CD4-positive, alpha-beta T cell treated with Interleukin-17A for 1 hour (primary cell): ENCODE data around the gene CFB.
"Not testable (repeated sequence)": the region's sequence is repeated elsewhere in the genome, so short reads cannot be mapped to it uniquely, and the experiment has no call there.

Experiments
- DNase-seq: peaks from one replicate; pipeline ENCODE4 v3.0.0-alpha.2; 2020

Gene CFB

DNA sequence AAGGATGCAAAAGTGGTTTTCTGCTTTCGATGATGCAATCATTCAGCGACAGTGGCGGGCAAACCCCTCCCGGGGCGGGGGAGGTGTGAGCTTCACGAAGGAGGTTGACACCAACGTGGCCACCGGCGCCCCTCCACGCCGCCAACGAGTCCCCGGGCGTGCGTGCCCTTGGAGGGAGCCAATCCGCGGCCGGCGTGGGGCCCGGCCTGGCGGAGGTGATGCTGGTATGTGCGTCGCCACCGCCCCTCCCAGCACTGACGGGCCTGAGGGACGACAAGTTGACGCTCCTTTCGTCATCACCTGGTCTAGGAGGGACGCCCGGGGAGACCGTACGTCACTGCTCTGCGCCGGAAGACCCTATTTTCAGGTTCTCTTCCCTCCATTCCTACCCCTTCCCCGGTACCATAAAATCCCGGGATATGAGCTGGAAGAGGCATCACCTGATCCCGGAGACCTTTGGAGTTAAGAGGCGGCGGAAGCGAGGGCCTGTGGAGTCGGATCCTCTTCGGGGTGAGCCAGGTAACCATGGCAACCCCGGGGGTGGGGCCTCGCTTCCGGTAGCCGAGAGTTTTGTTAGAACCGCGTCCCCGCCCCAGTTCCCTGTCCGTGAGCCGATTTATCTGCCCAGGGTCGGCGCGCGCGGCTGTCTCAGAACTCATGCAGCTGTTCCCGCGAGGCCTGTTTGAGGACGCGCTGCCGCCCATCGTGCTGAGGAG is 26.3 kb downstream of the CFB start, which contains the start of gene DXO:
Gene DXO (minus strand): TSS at position 146 of the 716 bp plus-strand sequence. CDS start 463 bp downstream, outside the sequence.
- peak; percentile 99 for DNase-seq

DNA sequence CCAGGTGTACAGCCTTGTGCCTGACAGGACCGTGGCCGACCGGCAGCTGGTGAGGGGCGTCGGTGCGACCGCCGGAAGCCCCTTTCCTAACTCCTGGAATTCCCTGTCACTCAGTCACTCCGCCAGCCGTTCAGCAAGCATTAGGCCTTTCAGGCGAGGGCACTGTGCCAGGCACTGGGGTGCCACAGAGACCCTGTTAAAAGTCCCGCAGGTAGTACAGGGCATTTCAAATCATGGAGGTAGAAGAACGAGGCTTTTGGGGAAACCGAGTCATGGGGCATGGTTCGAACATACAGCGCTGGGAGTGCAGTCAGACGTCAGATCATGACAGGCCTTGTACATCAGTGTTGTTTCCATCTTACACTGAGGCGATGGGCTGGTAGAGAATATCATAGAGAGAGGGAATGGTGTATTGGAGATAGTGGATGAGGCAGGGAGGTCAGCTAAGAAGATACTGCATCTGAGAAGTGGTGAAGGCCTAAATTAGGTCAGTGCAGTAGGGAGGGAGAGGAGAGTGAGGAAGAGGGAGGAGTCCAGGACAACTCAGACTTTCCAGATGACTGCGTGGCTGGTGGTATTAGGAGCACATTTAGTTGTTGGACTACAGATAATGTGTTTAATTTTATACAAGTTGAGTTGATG is 26.9 kb downstream of the CFB start:
- DNase-seq, result peak; percentile 28

- not testable (repeated sequence) for DNase-seq
Observed at GRCh38 chr6:31976065-31976464, 30.2 kb downstream of the CFB start.

- DNase-seq, result no peak
Observed at GRCh38 chr6:31977816-31978431, 32.0 kb downstream of the CFB start.

- DNase-seq, result no peak
Observed at GRCh38 chr6:31978831-31979230, 32.9 kb downstream of the CFB start.

- no peak for DNase-seq
Observed at GRCh38 chr6:31979238-31979898, 33.5 kb downstream of the CFB start.

DNA sequence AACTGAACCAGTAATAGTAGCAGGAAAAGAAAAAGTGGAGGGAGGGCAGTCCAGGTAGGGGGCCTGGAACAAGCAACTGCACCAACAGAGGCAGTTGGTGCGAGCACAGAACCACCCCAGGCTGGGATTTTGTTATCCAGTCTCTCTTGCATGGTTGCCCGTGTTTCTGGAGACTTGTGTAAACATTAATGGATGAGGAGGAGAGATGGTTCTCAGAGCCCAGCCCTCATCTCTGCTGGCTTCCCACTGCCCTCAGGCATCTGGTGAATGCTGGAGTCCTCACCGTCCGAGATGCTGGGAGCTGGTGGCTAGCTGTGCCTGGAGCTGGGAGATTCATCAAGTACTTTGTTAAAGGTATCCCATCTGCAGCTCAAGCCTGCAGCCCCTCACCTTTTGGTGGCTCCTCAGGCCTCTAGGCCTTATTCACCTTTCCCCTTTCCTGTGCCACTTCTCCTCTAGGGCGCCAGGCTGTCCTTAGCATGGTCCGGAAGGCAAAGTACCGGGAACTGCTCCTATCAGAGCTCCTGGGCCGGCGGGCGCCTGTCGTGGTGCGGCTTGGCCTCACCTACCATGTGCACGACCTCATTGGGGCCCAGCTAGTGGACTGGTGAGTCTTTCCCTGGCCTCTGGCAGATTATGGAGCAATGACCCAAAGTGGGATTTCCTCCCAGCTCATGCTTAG is 34.4 kb downstream of the CFB start:
- not testable (repeated sequence) for DNase-seq

- DNase-seq, result not testable (repeated sequence)
Observed at GRCh38 chr6:31980998-31981397, 35.1 kb downstream of the CFB start.

DNA sequence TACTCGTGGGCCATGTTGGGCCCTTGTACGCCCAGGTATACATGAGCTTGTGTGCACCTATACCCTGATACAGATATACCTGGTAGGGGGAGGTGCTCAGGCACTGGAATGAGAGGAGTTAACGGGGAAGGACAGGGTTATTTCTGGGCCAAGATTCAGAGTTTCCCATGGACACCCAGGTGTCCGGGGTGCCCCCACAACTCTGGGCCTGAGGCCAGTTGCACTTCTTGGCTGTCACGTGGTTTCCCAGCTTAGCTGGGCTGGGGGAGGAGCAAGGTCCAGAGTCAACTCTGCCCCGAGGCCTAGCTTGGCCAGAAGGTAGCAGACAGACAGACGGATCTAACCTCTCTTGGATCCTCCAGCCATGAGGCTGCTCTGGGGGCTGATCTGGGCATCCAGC is 35.8 kb downstream of the CFB start, which contains the start of gene C4A:
Gene C4A (plus strand): TSS at position 314 of the 400 bp plus-strand sequence. CDS start 51 bp downstream, at position 365.
- DNase-seq, result not testable (repeated sequence)

GRCh38 chr6:31989363-31989762 is 43.5 kb downstream of the CFB start:
- DNase-seq, result not testable (repeated sequence)

DNA sequence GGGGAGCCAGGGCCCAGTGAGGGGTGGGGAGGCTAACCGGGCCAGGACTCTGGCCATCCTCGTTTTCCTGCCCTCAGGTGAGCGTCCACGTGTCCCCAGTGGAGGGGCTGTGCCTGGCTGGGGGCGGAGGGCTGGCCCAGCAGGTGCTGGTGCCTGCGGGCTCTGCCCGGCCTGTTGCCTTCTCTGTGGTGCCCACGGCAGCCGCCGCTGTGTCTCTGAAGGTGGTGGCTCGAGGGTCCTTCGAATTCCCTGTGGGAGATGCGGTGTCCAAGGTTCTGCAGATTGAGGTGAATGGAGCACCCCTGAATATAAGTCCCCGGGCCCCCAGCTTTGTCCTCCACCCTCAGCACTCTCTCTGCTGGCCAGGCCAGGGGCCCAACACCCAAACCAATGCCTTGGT is 48.5 kb downstream of the CFB start:
- not testable (repeated sequence) for DNase-seq

DNA sequence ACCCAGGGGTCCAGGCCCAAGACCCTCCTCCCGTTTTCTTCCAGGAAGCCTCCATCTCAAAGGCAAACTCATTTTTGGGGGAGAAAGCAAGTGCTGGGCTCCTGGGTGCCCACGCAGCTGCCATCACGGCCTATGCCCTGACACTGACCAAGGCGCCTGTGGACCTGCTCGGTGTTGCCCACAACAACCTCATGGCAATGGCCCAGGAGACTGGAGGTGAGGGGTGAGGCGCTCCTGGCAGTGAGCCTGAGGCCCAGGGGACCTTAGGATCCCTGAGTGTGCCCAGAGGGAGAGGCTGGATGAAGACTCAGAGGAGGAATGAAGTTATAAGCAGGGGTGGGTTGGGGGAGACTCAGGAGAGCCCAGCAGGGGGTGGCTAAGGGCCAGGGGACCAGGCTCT is 50.5 kb downstream of the CFB start:
- not testable (repeated sequence) for DNase-seq
